NT2/D1 (cell line): ENCODE data around the gene COL23A1.

Experiments used
- SUZ12 ChIP-seq: IDR thresholded peaks from 2 replicates; pipeline ENCODE4 v1.6.1; 2011; ENCODE audit not compliant: insufficient read length, insufficient read depth; ENCODE audit errors: extremely low read depth
- YY1 ChIP-seq: IDR thresholded peaks from 2 replicates; pipeline ENCODE4 v1.6.1; 2011; ENCODE audit not compliant: insufficient read length, insufficient read depth
- ZNF274 ChIP-seq: IDR thresholded peaks from 2 replicates; pipeline ENCODE4 v1.6.1; 2011; ENCODE audit warnings: mild to moderate bottlenecking, low read depth, low read length

GRCh38 chr5:178455480-178455835 lies 134.7 kb downstream of the COL23A1 start:
- no peak for TF ChIP-seq ZNF274
- TF ChIP-seq YY1 = no peak
- TF ChIP-seq SUZ12 = no peak
